Stimulated activated naive CD8-positive, alpha-beta T cell treated with anti-CD3 and anti-CD28 coated beads, Interleukin-15, Interleukin-2, amounts not matched to agents 100 U/mL and 50 U/mL, for 24 hours (primary cell): ENCODE data around the gene DSCAML1.

Source experiments
- ATAC-seq: fragments of 150-1000 bp; cut with Tn5 transposase; one replicate; pipeline ENCODE4 v1.10.0; 2021
- DNase-seq: peaks from one replicate; pipeline ENCODE4 v3.0.0; 2021

Gene DSCAML1

DNA sequence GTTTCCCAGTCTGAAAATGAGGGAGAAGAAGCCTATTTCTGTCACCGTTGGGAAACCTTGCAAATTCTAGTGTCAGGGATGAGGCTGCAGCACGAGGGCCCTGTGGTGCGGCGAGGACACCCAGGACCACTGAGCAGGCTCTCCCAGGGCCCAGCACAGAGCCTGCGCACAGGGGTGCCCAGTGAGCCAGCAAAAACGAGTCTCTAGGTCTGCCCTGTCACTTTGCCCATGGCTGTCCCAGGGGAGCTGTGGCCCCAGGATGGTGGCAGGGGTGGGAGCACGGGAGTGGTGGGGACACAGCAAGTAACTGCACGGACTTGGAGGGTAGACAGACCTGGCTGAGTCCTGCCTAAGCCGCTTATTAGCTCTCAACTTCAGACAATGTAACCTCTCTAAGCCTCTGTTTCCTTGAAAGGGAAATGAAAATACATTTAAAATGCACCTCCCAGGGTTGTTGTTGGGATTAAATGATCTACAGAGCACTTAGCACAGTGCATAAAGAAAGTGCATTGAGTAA lies 44.2 kb downstream of the DSCAML1 start:
- DNase-seq (no peak), ATAC-seq (no peak)

DNA sequence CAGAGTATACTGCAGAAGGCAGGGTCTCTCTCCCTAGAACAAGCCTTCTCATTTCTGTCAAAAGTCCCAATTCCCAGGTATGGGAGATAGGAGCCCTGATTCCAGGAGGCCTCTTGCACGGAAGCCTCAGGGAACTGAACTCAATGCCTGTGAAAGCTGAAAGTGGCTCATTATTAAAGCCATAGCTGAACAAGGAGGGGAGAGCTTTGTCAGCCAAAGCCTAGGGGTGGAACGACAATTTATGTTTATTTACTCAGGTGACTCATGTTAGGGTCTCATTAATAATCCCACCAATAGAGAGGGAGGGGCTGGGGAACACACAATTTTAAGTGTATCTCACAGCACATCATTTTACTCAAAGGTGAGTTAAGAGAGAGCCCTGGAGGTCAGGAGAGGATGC lies 44.9 kb downstream of the DSCAML1 start:
- no peak for ATAC-seq
- DNase-seq = no peak

DNA sequence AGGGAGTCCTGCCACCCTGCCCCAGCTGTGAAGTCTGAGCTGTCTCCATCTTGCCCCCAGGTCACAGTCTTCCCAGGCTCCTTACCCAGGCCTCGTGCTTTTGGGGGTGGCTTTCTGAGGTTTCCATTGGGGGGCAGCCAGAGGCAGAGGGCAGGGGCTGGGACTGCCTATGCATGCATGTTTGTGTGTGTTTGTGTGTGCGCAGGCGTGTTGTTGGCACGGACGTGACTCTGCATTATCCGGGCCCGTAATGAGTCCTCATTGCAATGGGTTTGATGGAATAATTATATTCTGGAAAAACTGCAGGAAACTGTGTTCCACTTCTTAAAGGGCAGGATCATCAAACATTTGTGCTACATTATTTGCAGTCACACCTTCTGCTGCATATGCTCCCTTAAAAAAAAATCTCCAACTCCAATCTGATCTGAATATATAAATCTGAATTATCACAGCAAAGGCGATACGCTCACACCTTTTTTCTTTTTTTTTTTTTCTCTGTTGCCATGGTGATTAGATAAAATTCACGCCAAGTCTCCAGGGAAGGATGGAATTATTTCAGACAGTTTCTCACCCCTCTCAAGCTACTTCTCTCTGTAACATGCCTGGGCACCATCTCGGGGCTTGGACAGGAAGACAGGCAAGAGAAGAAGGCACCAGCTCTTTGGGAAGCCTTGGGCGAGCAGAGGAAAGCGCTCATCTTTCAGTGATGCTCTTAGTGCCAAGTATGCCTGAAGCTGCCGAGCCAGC lies 45.9 kb downstream of the DSCAML1 start:
- no peak for ATAC-seq
- no peak for DNase-seq

DNA sequence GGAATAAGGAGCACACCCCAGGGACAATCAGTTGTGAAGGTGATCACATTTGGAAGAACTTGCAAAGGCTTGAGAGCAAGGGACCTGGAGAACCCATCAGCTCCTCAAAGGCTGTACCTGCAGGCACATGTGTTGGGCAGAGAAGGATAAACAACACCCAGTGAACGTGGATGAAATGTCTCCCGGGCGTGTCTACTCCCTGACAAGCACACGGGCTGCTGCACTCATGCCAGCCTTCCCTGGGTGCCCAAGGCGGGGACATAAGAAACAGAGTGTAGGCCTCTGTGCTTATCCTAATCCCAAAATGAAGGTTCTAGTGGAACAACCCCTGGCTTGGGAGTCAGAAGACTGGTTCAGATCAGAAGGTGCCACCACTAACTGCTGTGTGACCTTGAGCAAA lies 46.7 kb downstream of the DSCAML1 start:
- DNase-seq = no peak
- no peak for ATAC-seq

DNA sequence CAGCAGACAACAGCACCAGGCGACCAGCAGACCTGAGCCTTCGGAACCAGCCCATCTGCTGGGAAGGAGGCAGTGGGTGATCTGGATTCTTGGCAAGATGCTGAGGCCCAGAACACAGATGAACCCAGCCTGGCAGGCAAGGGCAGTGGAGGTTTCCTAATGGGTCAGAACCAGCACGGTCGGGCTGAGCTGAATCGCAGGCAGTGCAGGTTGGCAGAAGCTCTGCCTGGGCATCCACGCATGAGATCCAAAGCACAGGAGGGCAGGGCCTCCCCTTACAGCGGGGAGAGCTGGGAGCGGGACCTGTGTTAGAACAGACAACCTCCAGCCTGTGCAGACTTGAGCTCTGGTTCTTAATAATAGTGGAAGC lies 47.5 kb downstream of the DSCAML1 start:
- no peak for DNase-seq
- ATAC-seq = no peak

DNA sequence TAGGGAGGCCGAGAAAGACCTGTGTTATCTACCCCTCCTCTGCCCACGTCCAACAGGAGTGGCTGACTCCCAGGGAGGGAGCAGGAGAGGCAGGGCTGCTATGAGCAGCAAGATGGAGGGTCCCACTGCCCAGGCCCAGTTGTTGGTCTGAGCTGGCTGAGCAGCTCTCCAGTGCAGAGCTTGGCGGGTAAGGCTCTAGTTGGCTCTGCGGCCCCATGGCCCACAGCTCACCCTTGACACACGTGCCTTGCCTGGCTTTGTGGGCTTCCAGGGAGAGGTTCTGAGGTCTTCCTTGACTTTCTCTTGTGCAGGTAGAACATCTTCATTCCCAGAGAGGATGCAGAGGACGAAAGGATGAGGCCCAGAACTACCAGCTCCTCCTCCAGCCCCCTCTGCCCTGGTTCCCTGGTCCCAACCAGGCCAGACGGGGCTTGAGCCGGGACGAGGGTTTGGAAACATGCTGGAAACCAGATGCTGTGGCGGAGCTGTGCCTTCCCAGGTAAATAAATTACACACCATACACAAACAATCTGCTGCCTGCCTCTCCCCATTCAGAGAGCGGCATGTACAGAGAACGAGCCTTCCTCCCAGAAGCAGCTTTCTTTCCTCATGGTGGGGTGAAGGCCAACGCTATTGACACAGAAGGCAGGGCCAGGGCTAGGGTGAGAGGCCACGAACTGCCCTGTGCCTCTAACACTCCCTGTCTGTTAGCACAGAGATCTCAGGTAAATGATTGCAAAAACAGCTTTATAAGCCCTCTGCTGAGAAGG lies 48.1 kb downstream of the DSCAML1 start:
- no peak for DNase-seq
- ATAC-seq = no peak

DNA sequence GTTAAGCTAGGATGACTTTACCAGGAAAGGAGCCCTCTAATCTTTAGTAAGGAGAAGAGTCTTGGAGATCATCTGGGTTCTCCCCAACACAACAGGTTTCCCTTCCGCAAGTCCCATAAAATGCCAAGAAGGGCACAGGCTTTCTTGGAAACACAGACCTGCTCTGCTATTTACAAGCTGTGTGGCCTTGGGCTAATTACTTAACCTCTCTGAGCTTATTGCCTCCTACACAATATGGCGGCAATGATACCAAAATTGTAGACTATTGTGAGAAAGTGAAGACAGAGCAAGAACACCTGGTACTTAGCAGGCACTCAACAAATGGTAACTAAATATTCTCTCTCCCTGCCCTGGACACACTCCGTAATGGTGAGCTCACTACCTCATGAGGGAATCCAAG lies 49.1 kb downstream of the DSCAML1 start:
- no peak for ATAC-seq
- no peak for DNase-seq

DNA sequence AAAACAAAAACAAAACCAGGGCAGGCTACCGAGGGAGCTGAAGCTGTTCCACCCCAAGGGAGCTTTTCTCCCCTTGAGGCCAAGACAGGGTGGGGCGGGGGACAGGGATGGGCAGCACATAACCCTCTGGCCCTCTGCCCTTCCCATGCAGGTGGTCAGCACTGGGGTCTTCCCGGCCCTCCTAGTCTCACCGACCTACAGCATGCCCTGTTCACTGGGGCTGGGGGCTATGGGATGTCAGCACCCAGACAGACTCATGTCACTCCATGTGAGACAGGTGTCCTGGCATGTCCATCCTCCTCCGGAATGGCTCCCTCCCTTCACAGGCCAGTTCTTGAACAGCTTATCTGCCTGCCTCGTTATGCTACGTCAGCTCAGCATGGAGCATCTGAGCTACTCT lies 51.7 kb downstream of the DSCAML1 start:
- ATAC-seq = no peak
- DNase-seq = no peak

DNA sequence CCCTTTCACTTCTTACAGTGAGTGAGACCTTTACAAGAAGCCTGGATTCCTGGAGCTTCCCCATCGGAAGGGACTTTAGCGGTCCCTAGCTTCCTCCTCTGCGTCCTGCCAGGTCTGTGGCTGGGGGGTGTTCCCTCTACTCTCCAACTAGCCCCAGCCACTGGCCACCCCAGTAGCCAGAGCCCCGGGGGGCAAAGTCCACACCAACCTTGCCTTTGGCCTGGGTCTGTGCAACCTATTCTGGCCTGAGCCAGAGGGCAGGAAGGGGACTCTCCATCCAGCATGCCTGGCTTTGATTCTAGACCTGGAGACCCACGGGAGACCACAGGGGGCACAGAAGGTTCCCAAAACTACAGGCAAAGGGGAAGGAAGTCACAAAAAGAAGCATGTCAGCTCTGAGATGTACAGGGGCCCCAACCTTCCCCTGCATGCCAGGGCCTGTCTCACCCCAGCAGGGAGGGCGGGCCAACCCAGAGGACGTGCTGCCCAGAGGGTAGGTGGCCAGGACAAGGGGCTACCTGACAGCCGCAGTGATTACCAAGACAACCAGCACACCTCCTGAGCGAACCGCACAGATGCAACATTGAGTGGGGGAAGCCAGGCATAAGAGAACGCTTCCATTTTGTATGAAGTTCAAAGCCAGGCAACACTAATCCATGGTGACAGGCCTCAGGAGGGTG lies 52.4 kb downstream of the DSCAML1 start:
- ATAC-seq = no peak
- DNase-seq = no peak

DNA sequence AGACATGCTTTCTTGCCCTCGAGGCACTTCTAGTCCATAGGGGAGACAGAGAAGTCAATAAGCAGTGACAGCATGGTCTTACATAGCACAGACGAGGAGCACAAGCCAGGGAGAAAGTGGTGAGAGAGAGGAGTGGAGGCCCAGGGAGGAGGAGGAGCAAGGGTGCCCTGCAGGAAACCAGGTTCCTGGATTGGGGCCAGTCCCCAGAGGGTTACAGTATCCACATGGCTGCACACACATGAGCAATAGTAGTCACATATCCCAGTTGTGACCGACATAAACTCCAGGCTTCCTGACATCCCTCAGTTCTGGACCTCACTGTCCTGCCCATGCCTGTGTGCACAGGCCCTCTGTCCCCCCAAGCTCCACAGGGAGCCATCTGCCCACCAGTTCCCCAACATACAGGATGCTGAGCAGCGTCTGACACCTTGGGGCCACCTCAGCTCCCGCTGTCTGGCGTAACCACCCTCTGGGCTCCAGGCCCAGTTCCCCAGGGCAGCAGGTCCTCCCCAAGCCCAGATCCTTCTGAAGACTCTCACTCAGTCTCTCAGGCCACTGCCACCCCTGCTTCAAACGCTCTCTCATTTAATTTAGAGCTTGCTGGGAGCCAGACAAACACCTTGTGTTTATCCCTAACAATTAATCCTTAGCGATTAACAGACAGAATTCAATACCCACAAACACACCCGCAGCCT lies 53.7 kb downstream of the DSCAML1 start:
- no peak for ATAC-seq
- no peak for DNase-seq

DNA sequence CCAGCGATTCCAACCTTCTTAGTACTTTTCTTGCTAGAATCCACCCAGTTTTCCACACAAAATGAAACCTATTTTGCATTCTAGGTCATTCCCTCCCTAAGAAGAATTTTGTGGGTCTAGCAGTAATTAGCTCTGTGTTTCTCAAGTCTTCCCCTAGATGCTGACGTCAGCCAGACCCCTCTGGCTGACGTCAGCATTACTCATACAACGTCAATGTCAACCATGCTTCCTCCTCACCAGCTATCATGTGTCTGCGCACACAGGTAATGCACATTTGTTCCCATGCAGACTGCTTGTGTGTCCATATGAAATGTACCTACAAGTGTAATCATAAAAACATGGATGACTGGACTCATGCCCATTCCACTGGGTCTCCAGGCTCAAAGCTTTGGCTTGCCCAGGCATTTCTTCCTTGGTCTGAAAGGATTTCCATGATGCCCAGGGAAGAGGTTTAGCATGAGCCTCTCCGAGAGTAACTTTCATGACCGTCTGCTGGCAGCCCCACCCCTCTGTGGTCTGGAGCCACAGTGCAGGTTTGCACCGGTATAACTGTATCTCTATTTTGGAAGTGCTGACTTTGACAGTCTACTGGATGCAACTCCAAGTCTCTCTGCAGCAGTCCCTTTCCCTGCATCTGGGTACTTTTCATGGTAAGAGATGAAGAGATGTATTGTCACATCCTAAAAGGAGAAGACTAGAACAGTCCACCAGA lies 58.6 kb downstream of the DSCAML1 start:
- DNase-seq (no peak), ATAC-seq (no peak)

DNA sequence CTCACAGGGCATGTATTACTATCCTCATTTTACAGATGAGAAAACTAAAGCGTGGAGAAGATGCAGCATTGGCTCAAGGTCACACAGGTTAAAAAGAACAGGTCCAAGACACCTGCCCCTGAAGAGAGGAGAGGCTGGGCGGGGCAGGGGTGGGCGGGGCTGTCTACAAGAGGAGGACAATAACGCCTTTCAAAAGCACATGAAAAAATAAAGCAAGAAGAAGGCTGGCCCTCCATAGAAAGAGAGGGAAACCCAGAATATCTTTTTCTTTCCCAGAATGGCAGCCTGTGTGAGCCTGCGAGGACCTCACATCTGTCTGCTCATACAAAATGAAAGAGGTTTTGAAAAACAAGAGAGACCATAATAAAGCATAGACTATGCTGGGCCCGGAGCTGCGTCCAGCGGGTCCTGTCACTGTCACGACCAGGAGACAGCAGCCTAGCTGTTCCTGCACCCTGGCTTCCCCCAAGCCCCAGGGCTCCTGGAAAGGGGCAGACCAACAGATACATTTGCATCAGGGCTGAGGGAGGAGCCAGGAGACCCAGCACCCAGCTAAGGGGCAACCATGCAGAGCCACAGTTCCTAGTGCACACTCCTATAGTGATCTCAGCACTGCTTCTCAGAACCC lies 61.6 kb downstream of the DSCAML1 start:
- DNase-seq = no peak

DNA sequence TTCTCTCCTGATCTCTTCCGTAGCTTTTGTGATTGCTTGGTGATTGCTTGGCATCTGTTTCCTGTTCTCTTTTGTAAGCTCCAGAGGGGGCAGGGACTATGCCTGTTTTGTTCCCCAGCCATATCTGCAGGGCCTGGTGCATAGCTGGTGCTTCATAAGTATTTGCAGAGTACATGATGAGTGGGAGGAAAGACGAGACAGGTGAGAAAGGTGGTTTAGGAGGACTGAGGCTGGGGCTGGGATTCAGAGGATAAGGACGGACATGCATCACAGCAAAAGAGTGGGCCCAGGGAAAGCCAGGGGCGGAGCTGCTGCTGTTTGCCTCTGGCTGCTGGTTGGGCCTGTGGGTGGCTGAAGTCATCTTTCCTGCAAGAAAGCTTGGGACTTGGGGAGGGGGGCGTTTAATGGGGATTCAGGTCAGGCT lies 62.4 kb downstream of the DSCAML1 start:
- DNase-seq (no peak), ATAC-seq (no peak)

More for the DNA sequence above, 61.6 kb downstream of the DSCAML1 start:
- ATAC-seq = no peak

DNA sequence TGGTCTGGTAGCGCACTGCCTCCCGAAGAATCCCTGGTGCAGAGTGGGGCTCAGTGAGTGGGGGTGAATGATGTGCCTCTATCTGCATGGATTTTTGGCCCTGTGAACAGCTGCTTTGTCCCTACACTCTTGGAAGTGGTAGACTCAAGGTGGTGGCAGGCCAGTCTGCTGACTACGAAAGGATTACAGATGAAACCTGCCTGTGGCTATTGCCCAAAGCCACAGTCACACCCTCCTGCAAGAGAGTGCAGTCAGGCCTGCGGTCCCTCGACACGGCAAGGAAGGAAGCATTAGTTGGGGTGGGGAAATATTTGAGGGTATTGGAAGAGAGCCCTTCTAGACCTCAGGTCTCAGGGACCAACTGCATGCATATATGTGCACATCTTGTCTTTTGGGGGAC lies 63.7 kb downstream of the DSCAML1 start:
- DNase-seq (no peak), ATAC-seq (no peak)

DNA sequence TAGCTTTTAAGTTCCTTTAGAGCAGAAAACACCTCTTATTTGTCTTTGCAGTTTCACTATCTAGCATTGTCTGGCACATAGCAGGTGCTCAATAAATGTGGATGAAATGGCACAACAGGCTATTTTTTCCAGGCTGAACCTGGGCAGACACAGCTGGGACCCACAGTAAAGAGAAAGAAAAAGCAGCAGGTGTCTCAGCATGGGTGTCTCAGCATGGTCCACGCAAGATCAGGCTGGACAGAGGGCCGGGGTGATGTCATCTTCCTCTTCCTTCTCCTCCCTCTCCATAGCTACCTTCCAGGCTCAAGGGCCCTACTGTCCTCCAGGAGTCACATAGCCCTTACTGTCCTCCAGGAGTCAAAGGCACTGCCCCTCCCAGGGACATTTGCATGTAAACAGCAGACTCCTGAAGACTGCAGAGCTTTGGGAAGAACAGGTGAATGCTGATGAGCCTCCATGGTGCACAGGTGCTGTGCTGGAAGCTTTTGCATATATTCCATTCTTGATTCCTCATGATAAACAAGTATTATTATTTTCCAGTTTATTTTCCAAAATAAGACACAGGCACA lies 65.2 kb downstream of the DSCAML1 start:
- DNase-seq (no peak), ATAC-seq (no peak)

DNA sequence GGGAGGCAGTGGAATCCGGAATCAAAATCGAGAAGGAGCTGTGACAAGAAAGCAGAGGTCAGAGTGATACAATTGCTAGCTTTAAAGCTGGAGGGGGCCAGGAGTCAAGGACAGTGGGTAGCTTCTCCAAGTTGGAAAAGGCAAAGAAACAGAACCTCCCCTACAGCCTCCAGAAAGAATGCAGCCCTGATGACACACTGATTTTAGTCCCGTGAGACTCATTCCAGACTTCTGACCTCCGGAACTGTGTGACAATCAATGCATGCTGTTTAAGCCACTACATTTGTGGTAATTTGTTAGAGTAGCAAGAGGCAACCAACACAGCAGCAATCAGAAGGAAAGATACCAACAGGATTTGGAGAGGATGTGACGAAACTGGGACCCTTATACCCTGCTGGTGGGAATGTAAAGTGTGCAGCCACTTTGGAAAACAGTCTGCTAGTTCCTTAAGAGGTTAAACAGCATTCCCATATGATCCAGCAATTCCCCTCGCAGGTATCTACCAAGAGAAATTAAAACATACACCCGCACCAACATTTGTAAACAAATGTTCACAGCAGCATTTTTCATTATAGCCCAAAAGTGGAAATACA lies 66.7 kb downstream of the DSCAML1 start:
- ATAC-seq = no peak

DNA sequence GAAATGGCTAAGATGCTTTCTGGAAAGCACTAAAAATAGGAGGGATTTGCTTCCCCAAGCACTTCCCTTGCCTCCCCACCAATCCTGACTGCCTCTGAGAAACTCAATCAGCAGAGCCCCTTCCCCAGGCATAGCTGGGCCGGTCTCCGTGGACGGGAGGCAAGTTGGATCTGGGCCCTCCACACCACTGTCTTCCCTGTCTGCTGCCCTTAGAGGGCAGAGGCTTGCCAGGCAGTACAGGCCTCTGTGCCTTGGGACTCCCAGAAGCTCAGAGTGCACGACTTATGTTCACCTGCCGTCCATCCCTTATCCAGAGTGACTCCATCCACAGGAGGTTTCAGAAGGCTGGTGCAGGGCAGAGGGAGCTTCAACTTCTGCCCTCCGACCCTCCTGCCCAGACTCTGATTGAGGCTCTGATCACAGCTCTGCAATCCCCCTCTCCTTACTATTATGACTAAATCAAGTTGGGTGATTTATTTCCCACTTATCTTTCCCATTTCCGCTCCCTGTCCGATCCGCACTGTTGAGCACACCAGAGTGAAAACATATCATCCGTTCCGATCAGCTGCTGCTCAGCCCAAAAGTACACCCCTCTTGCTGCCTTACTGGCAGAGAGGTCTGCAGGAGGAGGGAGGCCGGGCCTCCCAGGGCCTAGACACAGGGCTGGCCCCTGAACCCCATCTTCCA lies 71.8 kb downstream of the DSCAML1 start:
- ATAC-seq (no peak), DNase-seq (no peak)

More for the DNA sequence above, 66.7 kb downstream of the DSCAML1 start:
- DNase-seq = no peak

DNA sequence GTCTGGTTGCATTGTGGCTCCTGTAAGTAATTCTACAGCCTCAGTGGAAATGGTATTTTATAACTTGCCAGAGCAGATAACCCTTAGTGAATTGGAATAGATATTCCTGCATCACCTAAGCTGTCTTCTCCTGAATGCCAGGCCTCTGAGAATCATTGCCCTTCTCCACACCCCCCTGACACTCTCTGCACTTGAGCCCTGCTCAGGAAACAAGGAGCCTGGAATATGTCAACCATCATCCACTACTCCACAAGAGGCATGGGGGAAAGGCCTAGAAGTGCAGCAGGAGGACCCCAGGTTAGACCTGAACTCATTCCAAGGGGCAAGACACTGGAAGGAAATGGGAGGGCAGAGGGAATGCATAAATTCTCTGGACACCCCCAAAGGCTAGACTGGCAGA lies 72.4 kb downstream of the DSCAML1 start:
- ATAC-seq (no peak), DNase-seq (no peak)

DNA sequence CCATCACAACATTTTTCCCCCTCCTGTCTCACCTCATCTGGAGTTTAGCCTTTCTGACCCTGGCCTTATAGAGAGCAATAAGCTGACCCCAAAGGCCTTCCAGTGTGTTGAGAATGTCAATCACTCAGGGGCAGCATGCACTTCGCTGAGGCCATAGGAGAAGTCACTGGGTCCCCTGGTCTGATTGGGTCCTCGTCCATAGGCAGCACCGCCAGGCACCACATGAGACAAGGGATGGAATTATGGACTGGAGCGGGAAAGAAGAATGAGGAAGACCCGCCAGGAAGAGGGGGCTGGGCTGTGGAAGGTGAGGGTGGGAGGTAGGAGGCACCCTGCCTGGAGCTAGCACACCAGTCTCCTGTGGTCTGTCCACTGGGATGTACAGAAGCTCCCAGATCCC lies 72.9 kb downstream of the DSCAML1 start:
- no peak for DNase-seq
- ATAC-seq = no peak
